Endodermal cell (in vitro differentiated cells): ENCODE measurements around the gene ADCY3. TPM values are rescaled to one million over a fixed set of nuclear protein-coding genes. Genes with fewer than 3 reads are reported as not detected.
A peak's percentile ranks its signal among the peaks of the same experiment; 100 is the strongest.

Experiments used
- DNase-seq: peaks from one replicate; pipeline ENCODE4 v3.0.0-alpha.2; 2017
- H3K27ac ChIP-seq: 2 replicates; pipeline ENCODE4 v1.5.1; 2013; ENCODE audit warnings: mild to moderate bottlenecking, low read depth, low read length, moderate library complexity
- H3K27me3 ChIP-seq: 2 replicates; pipeline ENCODE4 v1.6.1; 2013; ENCODE audit warnings: mild to moderate bottlenecking, low read length, moderate library complexity; ENCODE audit not compliant: insufficient read depth, control insufficient read depth, poor library complexity, severe bottlenecking
- H3K36me3 ChIP-seq: 2 replicates; pipeline ENCODE4 v1.7.0; 2013; ENCODE audit warnings: mild to moderate bottlenecking, low read length, moderate library complexity; ENCODE audit not compliant: control insufficient read depth, insufficient read depth
- H3K4me1 ChIP-seq: one replicate; pipeline ENCODE4 v1.7.0; 2013; ENCODE audit warnings: low read length; ENCODE audit not compliant: control insufficient read depth, insufficient read depth
- H3K4me3 ChIP-seq: 2 replicates; pipeline ENCODE4 v1.5.1; 2013; ENCODE audit warnings: mild to moderate bottlenecking, low read length, moderate library complexity
- H3K9ac ChIP-seq: 2 replicates; pipeline ENCODE4 v1.6.1; 2013; ENCODE audit warnings: mild to moderate bottlenecking, low read length, moderate library complexity; ENCODE audit not compliant: poor library complexity, severe bottlenecking; ENCODE audit errors: extremely low read depth
- H3K9me3 ChIP-seq: 2 replicates; pipeline ENCODE4 v1.6.1; 2013; ENCODE audit warnings: mild to moderate bottlenecking, low read length, moderate library complexity; ENCODE audit not compliant: control insufficient read depth
- H3K27ac Mint-ChIP-seq: 2 replicates; pipeline ENCODE4 v1.8.0; 2020; ENCODE audit warnings: mixed read lengths
- H3K27me3 Mint-ChIP-seq: 2 replicates; pipeline ENCODE4 v1.8.0; 2021; ENCODE audit warnings: mild to moderate bottlenecking, mixed read lengths; ENCODE audit not compliant: insufficient read depth
- H3K36me3 Mint-ChIP-seq: 2 replicates; pipeline ENCODE4 v1.8.0; 2020; ENCODE audit warnings: low read depth, mixed read lengths
- H3K4me1 Mint-ChIP-seq: 2 replicates; pipeline ENCODE4 v1.8.0; 2020; ENCODE audit warnings: mixed read lengths
- H3K4me3 Mint-ChIP-seq: 2 replicates; pipeline ENCODE4 v1.8.0; 2020; ENCODE audit warnings: mild to moderate bottlenecking, moderate library complexity, mixed read lengths
- H3K9me3 Mint-ChIP-seq: 2 replicates; pipeline ENCODE4 v1.8.0; 2020; ENCODE audit warnings: mild to moderate bottlenecking, mixed read lengths
- WGBS, 2 experiments: methylation state at CpG; one replicate each; pipeline versions ENCODE4 v1.1.5 to v1.1.7; 2013; ENCODE audit warnings: missing lambda C conversion rate in 2 of 2, mixed read lengths in 1 of 2; ENCODE audit not compliant: insufficient coverage in 1 of 2, insufficient read length in 1 of 2; 5-methylcytosine and 5-hydroxymethylcytosine counted together
- total RNA-seq, 2 donors: library from RNA; stranded (reverse); fragmentation: NEBNext Ultra II Directional in 1 of 2; extraction: Animal tissue kit (Norgen Biotek cat#: 25700) in 1 of 2; gene quantifications; 2 replicates in 1 of 2; 3 replicates in 1 of 2; pipeline ENCODE4 v1.2.1, GENCODE V29; 2021
- TF ChIP-seq, protein P1 (sequence below): fragments of 200-600 bp; sonication (generic); conservative IDR thresholded peaks from 2 replicates; pipeline ENCODE4 v1.5.0; 2021; ENCODE audit warnings: antibody characterized with exemption, mild to moderate bottlenecking

ADCY3 gene
- total RNA-seq, 2 donors from 2014 or later: 29.8 to 41.2 TPM

GRCh38 chr2:24792542-24792873, 127.5 kb downstream of the ADCY3 start:
- H3K27ac ChIP-seq: no peak overlapping the region
- DNase-seq: no peak
- peaks cover 32% of the 10 kb centered on the region for H3K36me3 Mint-ChIP-seq
- H3K9ac ChIP-seq: peak overlapping the region; percentile 87
- peaks cover under 1% of the 10 kb centered on the region for H3K9me3 ChIP-seq
- H3K4me3 ChIP-seq: peak overlapping the region; percentile 93
- peaks cover 33% of the 10 kb centered on the region for H3K4me1 Mint-ChIP-seq
- H3K27me3 ChIP-seq: no peaks in the 10 kb centered on the region
- no peaks in the 10 kb centered on the region for H3K27me3 Mint-ChIP-seq
- no peaks in the 10 kb centered on the region for H3K4me1 ChIP-seq
- H3K36me3 ChIP-seq: peaks cover 29% of the 10 kb centered on the region
- peak overlapping the region; percentile 100 for H3K27ac Mint-ChIP-seq
- peak overlapping the region; percentile 97 for H3K4me3 Mint-ChIP-seq
- no peaks in the 10 kb centered on the region for H3K9me3 Mint-ChIP-seq
- WGBS, 2 experiments: 0 to 3% methylated on average over 4 to 6 of the region's 6 CpGs
- TF ChIP-seq, protein P1, sequence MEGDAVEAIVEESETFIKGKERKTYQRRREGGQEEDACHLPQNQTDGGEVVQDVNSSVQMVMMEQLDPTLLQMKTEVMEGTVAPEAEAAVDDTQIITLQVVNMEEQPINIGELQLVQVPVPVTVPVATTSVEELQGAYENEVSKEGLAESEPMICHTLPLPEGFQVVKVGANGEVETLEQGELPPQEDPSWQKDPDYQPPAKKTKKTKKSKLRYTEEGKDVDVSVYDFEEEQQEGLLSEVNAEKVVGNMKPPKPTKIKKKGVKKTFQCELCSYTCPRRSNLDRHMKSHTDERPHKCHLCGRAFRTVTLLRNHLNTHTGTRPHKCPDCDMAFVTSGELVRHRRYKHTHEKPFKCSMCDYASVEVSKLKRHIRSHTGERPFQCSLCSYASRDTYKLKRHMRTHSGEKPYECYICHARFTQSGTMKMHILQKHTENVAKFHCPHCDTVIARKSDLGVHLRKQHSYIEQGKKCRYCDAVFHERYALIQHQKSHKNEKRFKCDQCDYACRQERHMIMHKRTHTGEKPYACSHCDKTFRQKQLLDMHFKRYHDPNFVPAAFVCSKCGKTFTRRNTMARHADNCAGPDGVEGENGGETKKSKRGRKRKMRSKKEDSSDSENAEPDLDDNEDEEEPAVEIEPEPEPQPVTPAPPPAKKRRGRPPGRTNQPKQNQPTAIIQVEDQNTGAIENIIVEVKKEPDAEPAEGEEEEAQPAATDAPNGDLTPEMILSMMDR: no peak

GRCh38 chr2:24791452-24791851, 128.6 kb downstream of the ADCY3 start:
- Histone ChIP-seq H3K9ac (no peak overlapping the region), H3K36me3 (peaks cover 20% of the 10 kb centered on the region), H3K4me1 (no peaks in the 10 kb centered on the region), H3K27me3 (no peaks in the 10 kb centered on the region), H3K27ac (no peak overlapping the region), H3K4me3 (peak overlapping the region; percentile 93), H3K9me3 (no peaks in the 10 kb centered on the region)
- H3K27me3 Mint-ChIP-seq: no peaks in the 10 kb centered on the region
- TF ChIP-seq, protein P1: no peak
- peak; percentile 52 for DNase-seq
- H3K9me3 Mint-ChIP-seq: no peaks in the 10 kb centered on the region
- no peak overlapping the region for H3K4me3 Mint-ChIP-seq
- WGBS, 2 experiments: 90 to 95% methylated on average over 4 to 5 of the region's 5 CpGs
- H3K4me1 Mint-ChIP-seq: peaks cover 29% of the 10 kb centered on the region
- H3K36me3 Mint-ChIP-seq: peaks cover 21% of the 10 kb centered on the region
- peak overlapping the region; percentile 61 for H3K27ac Mint-ChIP-seq

DNA sequence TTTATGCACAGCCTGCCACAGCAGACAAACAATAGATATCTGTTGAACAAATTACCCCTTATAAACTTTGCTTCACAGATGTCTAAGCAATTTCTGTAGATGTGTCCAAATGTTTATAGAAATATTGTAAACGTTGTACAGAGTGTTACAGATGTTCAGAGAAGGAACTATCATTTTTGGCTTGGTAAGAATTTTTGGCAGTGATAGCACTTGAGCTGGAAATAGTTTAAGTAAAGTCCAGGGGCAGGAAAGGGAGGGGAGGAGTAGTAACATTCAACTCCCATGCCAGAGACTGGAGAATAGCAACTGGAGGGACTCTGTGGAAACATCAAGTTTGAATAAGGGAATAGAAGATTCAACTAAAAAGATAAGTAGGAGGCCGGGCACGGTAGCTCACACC, 131.2 kb downstream of the ADCY3 start:
- Histone ChIP-seq H3K27me3 (no peaks in the 10 kb centered on the region), H3K36me3 (peaks cover 7% of the 10 kb centered on the region), H3K4me3 (no peak overlapping the region), H3K9me3 (no peaks in the 10 kb centered on the region), H3K4me1 (no peaks in the 10 kb centered on the region), H3K27ac (no peak overlapping the region), H3K9ac (no peak overlapping the region)
- Mint-ChIP-seq H3K36me3 (peaks cover 15% of the 10 kb centered on the region), H3K27ac (no peak overlapping the region), H3K27me3 (peaks cover 2% of the 10 kb centered on the region), H3K4me3 (no peak overlapping the region), H3K4me1 (peaks cover 22% of the 10 kb centered on the region), H3K9me3 (peaks cover 2% of the 10 kb centered on the region)
- TF ChIP-seq, protein P1: no peak
- 91 to 93% methylated on average over 3 of the region's 3 CpGs for WGBS, 2 experiments
- DNase-seq: no peak
